ENCODE results near the gene CS. TPM values are rescaled to one million over a fixed set of nuclear protein-coding genes. Genes with fewer than 3 reads are reported as not detected.

Gene CS
- polyA plus RNA-seq, 1 of the 3 experiments (the other 2 are of a cell fraction): 121 TPM

- no peaks in the 10 kb centered on the region for H3K27me3 ChIP-seq (ENCODE audit: insufficient read depth)
- peaks cover 65 to 71% of the 10 kb centered on the region in 2 experiments for H3K36me3 ChIP-seq (replicated peaks in 1 of 2; ENCODE audit: control insufficient read depth in 1 of 2, insufficient read depth in 2 of 2, low read length in 1 of 2)
- no peak overlapping the region for H3K4me2 ChIP-seq
- DNase-seq: no peak
- H3F3A ChIP-seq (replicated peaks; ENCODE audit: insufficient read depth): peaks cover 5% of the 10 kb centered on the region
- H4K20me1 ChIP-seq (ENCODE audit: insufficient read depth): peaks cover 4% of the 10 kb centered on the region; the same call in 1 of the 2 replicates
- CTCF ChIA-PET: interaction anchor here (0.6 to 3.1 kb wide), 7 partner anchors 9 to 59 kb away, joined by 3 to 24 read pairs (median 4); partner anchors contain the start of genes ANKRD52, COQ10A and SMARCC2
- peaks cover 21% of the 10 kb centered on the region; the same call in 1 of the 2 replicates for H3K79me2 ChIP-seq (ENCODE audit: insufficient read depth)
- POLR2A ChIA-PET: interaction anchor here (0.7 to 1.0 kb wide), 2 partner anchors 11 to 14 kb away, joined by 3 read pairs; no protein-coding TSS in a partner anchor
- no peaks in the 10 kb centered on the region for H3K9me2 ChIP-seq
- H3K9me3 ChIP-seq: no peaks in the 10 kb centered on the region
- no peak overlapping the region for H2AFZ ChIP-seq (ENCODE audit: low read depth)
- H3K4me3 ChIP-seq (ENCODE audit: low read depth in 2 of 2, low read length in 1 of 2): no peak overlapping the region
- TF ChIP-seq FOSL2 (IDR thresholded peaks at IDR 0.05; ENCODE audit: borderline replicate concordance, low read depth) (no peak), GATA2 (CRISPR knock-in tag; IDR thresholded peaks at IDR 0.05) (no peak), YY1 (IDR thresholded peaks at IDR 0.05; ENCODE audit: low read depth) (no peak)
- no peak overlapping the region for H3K9ac ChIP-seq
- WGBS (ENCODE audit: low lambda C conversion rate): 98% methylated on average over 16 of the region's 16 CpGs
- H3K27ac ChIP-seq (ENCODE audit: low read depth in 2 of 2, low read length in 1 of 2): no peak overlapping the region
- no peaks in the 10 kb centered on the region for H3K4me1 ChIP-seq (ENCODE audit: control insufficient read depth in 1 of 2, insufficient read depth in 2 of 2, low read depth in 1 of 2, low read length in 1 of 2)
These were observed 52.2 kb downstream of the CS start for GRCh38 chr12:56247923-56248322.

- H4K20me1 ChIP-seq (ENCODE audit: insufficient read depth): peaks cover 13% of the 10 kb centered on the region; the same call in 1 of the 2 replicates
- H3K36me3 ChIP-seq (replicated peaks in 1 of 2; ENCODE audit: control insufficient read depth in 1 of 2, insufficient read depth in 2 of 2, low read length in 1 of 2): peaks cover 42 to 91% of the 10 kb centered on the region in 2 experiments
- H3K9me2 ChIP-seq: no peaks in the 10 kb centered on the region
- H3F3A ChIP-seq (replicated peaks; ENCODE audit: insufficient read depth): peaks cover 2% of the 10 kb centered on the region
- TF ChIP-seq MXI1 (IDR thresholded peaks at IDR 0.05; ENCODE audit: low read depth, low read length): no peak
- TF ChIP-seq GABPA (IDR thresholded peaks at IDR 0.05; ENCODE audit: low read depth): no peak
- TF ChIP-seq IRF3 (IDR thresholded peaks at IDR 0.05; ENCODE audit: low read depth, low read length): no peak
- TF ChIP-seq TEAD4 (IDR thresholded peaks at IDR 0.05; ENCODE audit: borderline replicate concordance, insufficient read depth): no peak
- no peak for TF ChIP-seq FOXJ3 (CRISPR knock-in tag; IDR thresholded peaks at IDR 0.05)
- no peak for TF ChIP-seq EP300 (IDR thresholded peaks at IDR 0.05; ENCODE audit: borderline replicate concordance in 1 of 2, low read depth in 1 of 2, low read length in 1 of 2)
- TF ChIP-seq FOXM1 (IDR thresholded peaks at IDR 0.05; ENCODE audit: low read depth): no peak
- TF ChIP-seq USF2 (IDR thresholded peaks at IDR 0.05; ENCODE audit: borderline replicate concordance, low read depth, low read length): no peak
- TF ChIP-seq MEF2A (IDR thresholded peaks at IDR 0.05; ENCODE audit: borderline replicate concordance, low read depth): no peak
- no peak for TF ChIP-seq TAF1 (IDR thresholded peaks at IDR 0.05; ENCODE audit: borderline replicate concordance, low read depth, low read length)
- no peak for TF ChIP-seq ELF1 (IDR thresholded peaks at IDR 0.05)
- TF ChIP-seq EZH2phosphoT487 (IDR thresholded peaks at IDR 0.05; ENCODE audit: borderline replicate concordance, low read depth): no peak
- TF ChIP-seq REST (IDR thresholded peaks at IDR 0.05; ENCODE audit: low read depth, low read length): no peak
- TF ChIP-seq TCF12 (IDR thresholded peaks at IDR 0.05): no peak
- ChIA-PET CTCF (interaction anchor here (0.7 to 1.7 kb wide), 5 partner anchors 8 to 118 kb away, joined by 3 to 5 read pairs (median 3); partner anchors contain the start of gene SMARCC2), POLR2A (interaction anchor here (0.9 kb wide), 1 partner anchor 22 kb away, joined by 3 read pairs; the partner anchor contains the start of gene RNF41)
- 99% methylated on average over 9 of the region's 14 CpGs for WGBS (ENCODE audit: low lambda C conversion rate)
- H3K27ac ChIP-seq (ENCODE audit: low read depth in 2 of 2, low read length in 1 of 2): no peak overlapping the region
- no peaks in the 10 kb centered on the region for H3K27me3 ChIP-seq (ENCODE audit: insufficient read depth)
- no peaks in the 10 kb centered on the region for H3K9me3 ChIP-seq
- H2AFZ ChIP-seq (ENCODE audit: low read depth): no peak overlapping the region
- H3K4me3 ChIP-seq (ENCODE audit: low read depth in 2 of 2, low read length in 1 of 2): no peak overlapping the region
- no peak overlapping the region for H3K9ac ChIP-seq
- H3K4me1 ChIP-seq (ENCODE audit: control insufficient read depth in 1 of 2, insufficient read depth in 2 of 2, low read depth in 1 of 2, low read length in 1 of 2): no peaks in the 10 kb centered on the region
- no peak for DNase-seq
- H3K79me2 ChIP-seq (ENCODE audit: insufficient read depth): peaks cover 7% of the 10 kb centered on the region; the same call in 1 of the 2 replicates
- H3K4me2 ChIP-seq: no peak overlapping the region
These were observed 55.6 kb downstream of the CS start for GRCh38 chr12:56244494-56244893.

Data from SK-N-SH (cell line).